Activated naive CD4-positive, alpha-beta T cell treated with anti-CD3 and anti-CD28 coated beads, Interleukin-2, amount 50 U/mL, for 72 hours (primary cell): Measurements from ENCODE around the gene ERBB4. TPM values are rescaled to one million over a fixed set of nuclear protein-coding genes. Genes with fewer than 3 reads are reported as not detected.

ENCODE experiments used
- ATAC-seq, 2 donors: fragments of 150-1000 bp; cut with Tn5 transposase; 2 replicates each; pipeline ENCODE4 v1.10.0; 2021; ENCODE audit warnings: mild to moderate bottlenecking in 2 of 2, moderate library complexity in 2 of 2
- DNase-seq, 2 donors: peaks; one replicate each; pipeline ENCODE4 v3.0.0; 2021 to 2022; ENCODE audit warnings: low spot score in 2 of 2
- H3K27ac Mint-ChIP-seq, 2 donors: one replicate each; pipeline ENCODE4 v1.8.0; 2022; ENCODE audit warnings: mild to moderate bottlenecking in 2 of 2, mixed read lengths in 2 of 2
- H3K36me3 Mint-ChIP-seq, 2 donors: one replicate each; pipeline ENCODE4 v1.8.0; 2022; ENCODE audit warnings: mixed read lengths in 2 of 2
- H3K9me3 Mint-ChIP-seq, 2 donors: one replicate each; pipeline ENCODE4 v1.8.0; 2022; ENCODE audit warnings: mixed read lengths in 2 of 2
- total RNA-seq, 2 donors: library from RNA; stranded (reverse); gene quantifications; one replicate each; pipeline ENCODE4 v1.2.3, GENCODE V29; 2022

Gene ERBB4
- total RNA-seq, 2 donors from 2014 or later, result not detected

- no peak for DNase-seq
- H3K9me3 Mint-ChIP-seq, result peaks cover 2 to 14% of the 10 kb centered on the region in 2 donors
- no peak for ATAC-seq
- no peak overlapping the region for H3K27ac Mint-ChIP-seq
- no peaks in the 10 kb centered on the region for H3K36me3 Mint-ChIP-seq
Observed at GRCh38 chr2:212414767-212415211, 123.8 kb downstream of the ERBB4 start.

GRCh38 chr2:212409560-212409959, 129.0 kb downstream of the ERBB4 start:
- Mint-ChIP-seq H3K36me3 (no peaks in the 10 kb centered on the region), H3K9me3 (peaks cover 7 to 14% of the 10 kb centered on the region in 2 donors), H3K27ac (no peak overlapping the region)
- peak in 1 of 2 donors; percentile 64 for ATAC-seq
- no peak for DNase-seq

GRCh38 chr2:212408524-212408923, 130.1 kb downstream of the ERBB4 start:
- Mint-ChIP-seq H3K9me3 (peaks cover 7 to 14% of the 10 kb centered on the region in 2 donors), H3K36me3 (no peaks in the 10 kb centered on the region), H3K27ac (no peak overlapping the region)
- ATAC-seq (no peak), DNase-seq (no peak)

GRCh38 chr2:212406716-212407115, 131.9 kb downstream of the ERBB4 start:
- Mint-ChIP-seq H3K27ac (no peak overlapping the region), H3K9me3 (peaks cover 4 to 7% of the 10 kb centered on the region in 2 donors), H3K36me3 (no peaks in the 10 kb centered on the region)
- DNase-seq (no peak), ATAC-seq (no peak)

GRCh38 chr2:212402316-212402715, 136.3 kb downstream of the ERBB4 start:
- H3K36me3 Mint-ChIP-seq, result no peaks in the 10 kb centered on the region
- no peak for DNase-seq
- H3K9me3 Mint-ChIP-seq, result peaks cover 0 to 4% of the 10 kb centered on the region in 2 donors
- no peak overlapping the region for H3K27ac Mint-ChIP-seq
- ATAC-seq, result no peak

GRCh38 chr2:212398316-212398715, 140.3 kb downstream of the ERBB4 start:
- H3K36me3 Mint-ChIP-seq, result no peaks in the 10 kb centered on the region
- H3K9me3 Mint-ChIP-seq, result no peaks in the 10 kb centered on the region
- ATAC-seq (no peak), DNase-seq (no peak)
- H3K27ac Mint-ChIP-seq, result no peak overlapping the region

GRCh38 chr2:212392544-212392943, 146.1 kb downstream of the ERBB4 start:
- no peak for ATAC-seq
- no peak overlapping the region for H3K27ac Mint-ChIP-seq
- no peak for DNase-seq
- no peaks in the 10 kb centered on the region for H3K9me3 Mint-ChIP-seq
- H3K36me3 Mint-ChIP-seq, result no peaks in the 10 kb centered on the region

- Mint-ChIP-seq H3K27ac (no peak overlapping the region), H3K9me3 (no peaks in the 10 kb centered on the region), H3K36me3 (no peaks in the 10 kb centered on the region)
- no peak for ATAC-seq
- no peak for DNase-seq
Observed at GRCh38 chr2:212392043-212392442, 146.6 kb downstream of the ERBB4 start.

- no peaks in the 10 kb centered on the region for H3K36me3 Mint-ChIP-seq
- ATAC-seq (no peak), DNase-seq (no peak)
- no peak overlapping the region for H3K27ac Mint-ChIP-seq
- peaks cover 0 to 3% of the 10 kb centered on the region in 2 donors for H3K9me3 Mint-ChIP-seq
Observed at GRCh38 chr2:212387146-212387545, 151.5 kb downstream of the ERBB4 start.

- ATAC-seq (no peak), DNase-seq (no peak)
- Mint-ChIP-seq H3K36me3 (no peaks in the 10 kb centered on the region), H3K27ac (no peak overlapping the region), H3K9me3 (peaks cover 0 to 3% of the 10 kb centered on the region in 2 donors)
Observed at GRCh38 chr2:212385241-212385640, 153.4 kb downstream of the ERBB4 start.

- Mint-ChIP-seq H3K36me3 (no peaks in the 10 kb centered on the region), H3K9me3 (peaks cover 0 to 3% of the 10 kb centered on the region in 2 donors), H3K27ac (no peak overlapping the region)
- no peak for ATAC-seq
- DNase-seq, result no peak
Observed at GRCh38 chr2:212384027-212384426, 154.6 kb downstream of the ERBB4 start.

- no peaks in the 10 kb centered on the region for H3K36me3 Mint-ChIP-seq
- peaks cover 0 to 2% of the 10 kb centered on the region in 2 donors for H3K9me3 Mint-ChIP-seq
- no peak for DNase-seq
- H3K27ac Mint-ChIP-seq, result no peak overlapping the region
- no peak for ATAC-seq
Observed at GRCh38 chr2:212381428-212382102, 157.0 kb downstream of the ERBB4 start.

- no peak for ATAC-seq
- no peak for DNase-seq
- Mint-ChIP-seq H3K36me3 (no peaks in the 10 kb centered on the region), H3K9me3 (peaks cover 0 to 5% of the 10 kb centered on the region in 2 donors), H3K27ac (no peak overlapping the region)
Observed at GRCh38 chr2:212379103-212379502, 159.5 kb downstream of the ERBB4 start.

GRCh38 chr2:212367431-212367830, 171.2 kb downstream of the ERBB4 start:
- ATAC-seq (no peak), DNase-seq (no peak)
- H3K27ac Mint-ChIP-seq, result no peak overlapping the region
- no peaks in the 10 kb centered on the region for H3K36me3 Mint-ChIP-seq
- peaks cover 7 to 15% of the 10 kb centered on the region in 2 donors for H3K9me3 Mint-ChIP-seq

- DNase-seq (no peak), ATAC-seq (no peak)
- Mint-ChIP-seq H3K9me3 (peaks cover 3 to 7% of the 10 kb centered on the region in 2 donors), H3K27ac (peak overlapping the region in 1 of 2 donors; percentile 12), H3K36me3 (no peaks in the 10 kb centered on the region)
Observed at GRCh38 chr2:212364112-212364985, 174.3 kb downstream of the ERBB4 start.

- Mint-ChIP-seq H3K27ac (no peak overlapping the region), H3K9me3 (no peaks in the 10 kb centered on the region), H3K36me3 (no peaks in the 10 kb centered on the region)
- DNase-seq, result no peak
- no peak for ATAC-seq
Observed at GRCh38 chr2:212361174-212361756, 177.3 kb downstream of the ERBB4 start.

- DNase-seq, result no peak
- no peak overlapping the region for H3K27ac Mint-ChIP-seq
- no peaks in the 10 kb centered on the region for H3K36me3 Mint-ChIP-seq
- H3K9me3 Mint-ChIP-seq, result no peaks in the 10 kb centered on the region
- no peak for ATAC-seq
Observed at GRCh38 chr2:212360068-212360460, 178.5 kb downstream of the ERBB4 start.
